Gastroesophageal sphincter (tissue), 4 donors: Measurements from ENCODE around the gene TFRC. TPM values are rescaled to one million over a fixed set of nuclear protein-coding genes. Genes with fewer than 3 reads are reported as not detected.
"Not testable (repeated sequence)": the region's sequence is repeated elsewhere in the genome, so short reads cannot be mapped to it uniquely, and the experiment has no call there.

Experiments
- ATAC-seq: fragments of 150-250 bp; one replicate; pipeline ENCODE4 v1.9.1; 2016; ENCODE audit warnings: mild to moderate bottlenecking, moderate library complexity
- H3K27ac ChIP-seq, 4 donors: fragments of 200-600 bp; sonication (generic) in 3 of 4; 1 replicate in 3 of 4; 2 replicates in 1 of 4; pipeline ENCODE4 v1.5.1; 2016 to 2019
- H3K27me3 ChIP-seq: fragments of 200-600 bp; sonication (generic); one replicate; pipeline ENCODE4 v1.5.1; 2019
- H3K36me3 ChIP-seq, 2 donors: fragments of 200-600 bp; sonication (generic); one replicate each; pipeline ENCODE4 v1.5.1; 2019; ENCODE audit warnings: control low read depth in 1 of 2
- H3K4me1 ChIP-seq, 3 donors: fragments of 200-600 bp; sonication (generic); 1 replicate in 2 of 3; 2 replicates in 1 of 3; pipeline ENCODE4 v1.5.1; 2016 to 2019; ENCODE audit warnings: control low read depth in 2 of 3
- H3K4me3 ChIP-seq, 2 donors: fragments of 200-600 bp; sonication (generic); one replicate each; pipeline ENCODE4 v1.5.1; 2019; ENCODE audit warnings: mild to moderate bottlenecking in 1 of 2, moderate library complexity in 1 of 2
- H3K9me3 ChIP-seq, 3 donors: fragments of 200-600 bp; sonication (generic); one replicate each; pipeline ENCODE4 v1.5.1; 2017 to 2019; ENCODE audit warnings: control low read depth in 2 of 3
- EP300 ChIP-seq: sonication (generic); formaldehyde crosslinking; IDR thresholded peaks from one replicate; pipeline ENCODE4 v1.6.1; 2017; ENCODE audit warnings: antibody characterized with exemption, mild to moderate bottlenecking
- POLR2A ChIP-seq, 2 donors: fragments of 450-650 bp; IDR thresholded peaks; one replicate each; pipeline ENCODE4 v1.6.1; 2017; ENCODE audit warnings: antibody characterized with exemption in 2 of 2, mild to moderate bottlenecking in 2 of 2, moderate library complexity in 1 of 2
- POLR2AphosphoS5 ChIP-seq: sonication (generic); formaldehyde crosslinking; IDR thresholded peaks from one replicate; pipeline ENCODE4 v1.6.1; 2017; ENCODE audit warnings: antibody characterized with exemption
- WGBS, 2 donors: methylation state at CpG; one replicate each; pipeline ENCODE4 v1.1.5; 2018; ENCODE audit warnings: low coverage in 1 of 2; 5-methylcytosine and 5-hydroxymethylcytosine counted together
- total RNA-seq, 4 donors: library from RNA; depleted of rRNA; stranded (reverse); fragments of >200 nt; gene quantifications; one replicate each; pipeline ENCODE4 v1.1.0, GENCODE V29; 2016
- TF ChIP-seq, protein P1 (sequence below), 4 experiments: fragments of 200-600 bp in 2 of 4; fragments of 450-650 bp in 2 of 4; sonication (generic) in 1 of 4; IDR thresholded peaks; one replicate each; pipeline ENCODE4 v1.5.1; 2017 to 2019; ENCODE audit warnings: antibody characterized with exemption in 4 of 4, mild to moderate bottlenecking in 2 of 4, moderate library complexity in 2 of 4

Gene TFRC
- total RNA-seq, 4 donors from 2014 or later, result 60.1 to 81.1 (median 69.6) TPM

DNA sequence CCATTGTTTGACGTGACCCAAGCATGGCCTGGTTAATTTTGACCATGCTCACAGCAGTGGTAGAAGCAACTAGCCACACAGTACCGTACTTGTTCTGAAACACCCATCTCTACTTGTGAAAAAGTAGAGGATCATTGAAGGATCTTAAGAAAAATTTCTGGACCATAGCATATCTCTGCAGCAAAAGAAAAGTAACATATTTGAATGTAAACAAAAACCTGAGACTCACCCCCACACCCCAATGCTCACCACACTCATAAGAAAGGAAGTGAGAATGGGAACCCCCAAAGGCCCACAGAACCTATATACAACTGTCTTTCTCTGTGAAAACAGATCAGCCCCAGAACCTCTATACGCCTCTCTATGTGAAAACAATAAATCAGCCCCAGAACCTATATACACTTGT, 33.8 kb upstream of the TFRC start:
- no peaks in the 10 kb centered on the region for H3K4me1 ChIP-seq
- TF ChIP-seq, protein P1, sequence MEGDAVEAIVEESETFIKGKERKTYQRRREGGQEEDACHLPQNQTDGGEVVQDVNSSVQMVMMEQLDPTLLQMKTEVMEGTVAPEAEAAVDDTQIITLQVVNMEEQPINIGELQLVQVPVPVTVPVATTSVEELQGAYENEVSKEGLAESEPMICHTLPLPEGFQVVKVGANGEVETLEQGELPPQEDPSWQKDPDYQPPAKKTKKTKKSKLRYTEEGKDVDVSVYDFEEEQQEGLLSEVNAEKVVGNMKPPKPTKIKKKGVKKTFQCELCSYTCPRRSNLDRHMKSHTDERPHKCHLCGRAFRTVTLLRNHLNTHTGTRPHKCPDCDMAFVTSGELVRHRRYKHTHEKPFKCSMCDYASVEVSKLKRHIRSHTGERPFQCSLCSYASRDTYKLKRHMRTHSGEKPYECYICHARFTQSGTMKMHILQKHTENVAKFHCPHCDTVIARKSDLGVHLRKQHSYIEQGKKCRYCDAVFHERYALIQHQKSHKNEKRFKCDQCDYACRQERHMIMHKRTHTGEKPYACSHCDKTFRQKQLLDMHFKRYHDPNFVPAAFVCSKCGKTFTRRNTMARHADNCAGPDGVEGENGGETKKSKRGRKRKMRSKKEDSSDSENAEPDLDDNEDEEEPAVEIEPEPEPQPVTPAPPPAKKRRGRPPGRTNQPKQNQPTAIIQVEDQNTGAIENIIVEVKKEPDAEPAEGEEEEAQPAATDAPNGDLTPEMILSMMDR (IDR thresholded peaks at IDR 0.05), result no peak
- TF ChIP-seq EP300, result no peak
- no peak for TF ChIP-seq POLR2AphosphoS5
- no peak for TF ChIP-seq POLR2A (IDR thresholded peaks at IDR 0.05)
- H3K4me3 ChIP-seq, result no peak overlapping the region
- no peaks in the 10 kb centered on the region for H3K36me3 ChIP-seq
- no peak overlapping the region for H3K27ac ChIP-seq
- no peaks in the 10 kb centered on the region for H3K9me3 ChIP-seq
- 67 to 73% methylated on average over 3 of the region's 3 CpGs for WGBS, 2 donors
- ATAC-seq, result no peak
- no peaks in the 10 kb centered on the region for H3K27me3 ChIP-seq

DNA sequence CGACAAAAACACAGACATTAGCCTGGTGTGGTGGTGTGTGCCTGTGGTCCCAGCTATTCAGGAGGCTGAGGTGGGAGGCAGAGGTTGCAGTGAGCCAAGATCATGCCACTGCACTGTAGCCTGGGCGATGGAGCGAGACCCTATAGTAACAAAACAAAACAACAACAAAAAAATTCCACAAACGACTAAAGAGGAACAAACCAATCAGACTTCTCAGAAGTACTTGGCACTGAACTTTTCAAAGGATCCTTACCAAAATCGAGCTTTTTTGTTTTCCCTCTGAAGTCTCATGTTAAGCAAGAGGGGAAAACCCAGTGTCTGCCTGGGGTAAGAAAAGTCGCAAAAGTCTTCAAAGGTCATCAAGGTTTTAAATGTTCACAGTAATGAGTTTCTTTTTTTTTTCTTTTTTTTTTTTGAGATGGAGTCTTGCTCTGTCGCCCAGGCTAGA, 30.1 kb upstream of the TFRC start:
- H3K36me3 ChIP-seq, result no peaks in the 10 kb centered on the region
- no peak for ATAC-seq

DNA sequence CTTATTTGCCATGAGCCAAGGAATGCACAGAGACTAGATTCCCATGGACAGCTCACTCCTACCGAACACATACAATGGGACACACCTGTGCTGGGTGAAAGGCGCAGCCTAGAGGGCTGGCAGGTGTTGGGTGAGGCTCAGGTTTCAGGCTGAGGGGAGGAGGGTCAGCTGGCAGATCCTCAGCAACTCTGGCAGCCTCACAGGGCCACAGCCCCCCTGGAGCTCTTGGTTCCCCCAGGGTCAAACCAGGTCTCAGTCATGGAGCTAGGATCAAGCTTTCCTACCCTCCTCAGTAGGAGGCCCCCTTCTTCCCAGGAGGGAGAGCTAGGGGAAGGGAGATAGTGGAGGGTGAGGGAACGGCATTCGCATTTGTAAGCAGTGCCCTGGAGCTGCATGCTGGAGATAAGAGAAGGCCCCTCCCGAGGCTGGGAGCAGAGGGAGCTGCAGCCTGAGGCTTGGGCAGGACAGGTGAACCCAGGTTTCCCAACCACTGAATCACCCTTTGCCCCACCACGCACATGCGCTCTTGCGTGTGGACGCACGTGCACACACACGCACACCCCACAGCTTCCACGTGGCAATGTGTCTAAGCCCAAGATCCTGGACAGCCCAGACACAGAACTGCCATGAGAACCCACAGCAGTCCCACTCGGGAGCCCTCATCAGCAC, 26.3 kb upstream of the TFRC start:
- Histone ChIP-seq H3K36me3 (no peaks in the 10 kb centered on the region), H3K27ac (no peak overlapping the region), H3K4me1 (no peaks in the 10 kb centered on the region), H3K4me3 (no peak overlapping the region), H3K27me3 (peaks cover 8% of the 10 kb centered on the region), H3K9me3 (peaks cover 0 to 1% (median 0%) of the 10 kb centered on the region in 3 donors)
- WGBS, 2 donors, result 52% methylated on average over 3 of the region's 13 CpGs; no CpG with 5 or more reads in 1 of the 2 donors
- TF ChIP-seq, protein P1 (IDR thresholded peaks at IDR 0.05), result no peak
- TF ChIP-seq EP300 (no peak), POLR2AphosphoS5 (no peak), POLR2A (IDR thresholded peaks at IDR 0.05) (no peak)
- no peak for ATAC-seq

More for the DNA sequence above, 30.1 kb upstream of the TFRC start:
- H3K27me3 ChIP-seq, result peaks cover 8% of the 10 kb centered on the region
- H3K27ac ChIP-seq, result no peak overlapping the region
- no peak overlapping the region for H3K4me3 ChIP-seq
- 61 to 75% methylated on average over 3 to 6 of the region's 7 CpGs for WGBS, 2 donors
- H3K4me1 ChIP-seq, result no peaks in the 10 kb centered on the region
- no peaks in the 10 kb centered on the region for H3K9me3 ChIP-seq
- no peak for TF ChIP-seq POLR2A (IDR thresholded peaks at IDR 0.05)
- no peak for TF ChIP-seq POLR2AphosphoS5
- TF ChIP-seq EP300, result no peak
- TF ChIP-seq, protein P1 (IDR thresholded peaks at IDR 0.05), result no peak

DNA sequence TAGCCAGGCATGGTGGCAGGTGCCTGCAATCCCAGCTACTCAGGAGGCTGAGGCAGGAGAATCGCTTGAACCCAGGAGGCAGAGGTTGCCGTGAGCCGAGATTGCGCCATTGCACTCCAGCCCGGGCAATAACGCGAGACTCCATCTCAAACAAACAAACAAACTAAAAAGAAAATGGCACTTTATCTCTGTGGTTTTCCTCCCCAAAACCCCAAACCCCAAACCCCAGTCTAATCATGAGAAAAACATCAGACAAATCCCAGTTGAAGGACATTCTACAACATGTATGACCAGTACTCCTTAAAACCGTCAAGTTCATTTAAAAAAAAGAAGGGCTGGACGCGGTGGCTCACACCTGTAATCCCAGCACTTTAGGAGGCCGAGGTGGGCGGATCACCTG, 22.8 kb upstream of the TFRC start:
- not testable (repeated sequence) for ATAC-seq, H3K27ac ChIP-seq, H3K9me3 ChIP-seq, H3K4me1 ChIP-seq, H3K27me3 ChIP-seq, H3K36me3 ChIP-seq, H3K4me3 ChIP-seq
- WGBS, 2 donors, result 89 to 97% methylated on average over 7 to 12 of the region's 12 CpGs

DNA sequence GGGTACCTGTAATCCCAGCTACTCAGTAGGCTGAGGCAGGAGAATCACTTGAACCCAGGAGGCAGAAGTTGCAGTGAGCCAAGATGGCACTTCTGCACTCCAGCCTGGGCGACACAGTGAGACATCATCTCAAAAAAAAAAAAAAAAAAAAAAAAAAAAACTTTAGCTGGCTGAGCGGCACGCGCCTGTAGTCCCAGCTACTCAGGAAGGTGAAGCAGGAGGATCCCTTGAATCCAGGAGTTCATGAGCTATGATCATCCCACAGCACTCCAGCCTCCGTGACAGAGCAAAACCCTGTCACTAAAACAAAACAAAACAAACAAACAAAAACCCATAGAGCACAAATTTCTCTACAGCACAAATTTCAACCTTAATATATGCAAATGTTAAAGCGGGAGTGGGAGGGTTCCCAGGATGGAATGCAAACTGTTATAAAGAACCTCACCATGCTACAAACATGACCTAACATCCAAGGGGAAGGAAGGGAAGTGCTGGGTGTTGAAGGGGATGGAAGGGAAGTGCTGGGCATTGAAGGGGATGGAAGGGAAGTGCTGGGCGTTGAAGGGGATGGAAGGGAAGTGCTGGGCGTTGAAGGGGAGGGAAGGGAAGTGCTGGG, 16.6 kb upstream of the TFRC start:
- not testable (repeated sequence) for H3K9me3 ChIP-seq, H3K4me3 ChIP-seq, H3K27me3 ChIP-seq, H3K27ac ChIP-seq, ATAC-seq, H3K36me3 ChIP-seq
- peaks cover 0 to 18% (median 3%) of the 10 kb centered on the region in 3 donors for H3K4me1 ChIP-seq
- WGBS, 2 donors, result 58 to 70% methylated on average over 1 to 6 of the region's 8 CpGs
